SK-N-SH (cell line): ENCODE measurements around the gene CDK9. TPM values are rescaled to one million over a fixed set of nuclear protein-coding genes. Genes with fewer than 3 reads are reported as not detected.

Experiments used
- CTCF ChIA-PET: fragments of 300-600, 350-600 bp; formaldehyde crosslinking; extraction: SDS; loops from one replicate; lab custom pipeline; 2021; lab: Yijun Ruan, JAX
- POLR2A ChIA-PET: fragments of 350-600 bp; sonication (Branson Sonifier 250); formaldehyde crosslinking; extraction: SDS; loops from one replicate; lab custom pipeline; 2020; ENCODE audit warnings: antibody characterized with exemption, inconsistent platforms; lab: Yijun Ruan, JAX
- DNase-seq: peaks from one replicate; pipeline ENCODE4 v3.0.0; 2012
- H2AFZ ChIP-seq: fragments of 200-600 bp; sonication (generic); 2 replicates; pipeline ENCODE4 v1.8.1; 2016; ENCODE audit warnings: antibody characterized with exemption, mild to moderate bottlenecking, low read depth
- H3F3A ChIP-seq: fragments of 200-600 bp; sonication (generic); replicated peaks from 2 replicates; pipeline ENCODE3; 2016; ENCODE audit warnings: antibody characterized with exemption, mild to moderate bottlenecking; ENCODE audit not compliant: insufficient read depth
- H3K27ac ChIP-seq, 2 experiments: fragments of 200-500 bp in 1 of 2; fragments of 200-600 bp in 1 of 2; sonication (Bioruptor generic) in 1 of 2; sonication (generic), shearing (Covaris generic) in 1 of 2; 2 replicates each; pipeline versions ENCODE4 v1.5.1 to v1.6.1; 2014 to 2016; ENCODE audit warnings: low read depth in 2 of 2, inconsistent platforms in 1 of 2, low read length in 1 of 2, mild to moderate bottlenecking in 1 of 2, mixed read lengths in 1 of 2
- H3K27me3 ChIP-seq: fragments of 200-600 bp; sonication (generic), shearing (Covaris generic); 2 replicates; pipeline ENCODE4 v1.6.1; 2016; ENCODE audit warnings: mixed run types; ENCODE audit not compliant: insufficient read depth
- H3K36me3 ChIP-seq, 2 experiments: fragments of 200-500 bp in 1 of 2; fragments of 200-600 bp in 1 of 2; sonication (Bioruptor generic) in 1 of 2; sonication (generic) in 1 of 2; replicated peaks in 1 of 2; 2 replicates each; pipeline versions ENCODE3 to v1.5.1; 2014 to 2016; ENCODE audit warnings: low read length in 1 of 2, mild to moderate bottlenecking in 1 of 2; ENCODE audit not compliant: insufficient read depth in 2 of 2, control insufficient read depth in 1 of 2
- H3K4me1 ChIP-seq, 2 experiments: fragments of 200-500 bp in 1 of 2; fragments of 200-600 bp in 1 of 2; sonication (Bioruptor generic) in 1 of 2; sonication (generic), shearing (Covaris generic) in 1 of 2; 2 replicates each; pipeline versions ENCODE4 v1.5.1 to v1.6.1; 2014 to 2016; ENCODE audit warnings: low read depth in 1 of 2, low read length in 1 of 2, mixed run types in 1 of 2; ENCODE audit not compliant: insufficient read depth in 2 of 2, control insufficient read depth in 1 of 2
- H3K4me2 ChIP-seq: fragments of 200-600 bp; sonication (generic), shearing (Covaris generic); 2 replicates; pipeline ENCODE4 v1.6.1; 2017; ENCODE audit warnings: mixed run types
- H3K4me3 ChIP-seq, 2 experiments: fragments of 200-500 bp in 1 of 2; fragments of 200-600 bp in 1 of 2; sonication (Bioruptor generic) in 1 of 2; sonication (generic), shearing (Covaris generic) in 1 of 2; 2 replicates each; pipeline versions ENCODE4 v1.5.1 to v1.8.1; 2014 to 2016; ENCODE audit warnings: low read depth in 2 of 2, inconsistent platforms in 1 of 2, low read length in 1 of 2, mild to moderate bottlenecking in 1 of 2, mixed read lengths in 1 of 2, moderate library complexity in 1 of 2
- H3K79me2 ChIP-seq: fragments of 200-600 bp; sonication (generic); 2 replicates; pipeline ENCODE4 v1.8.1; 2017; ENCODE audit warnings: mild to moderate bottlenecking; ENCODE audit not compliant: insufficient read depth
- H3K9ac ChIP-seq: fragments of 200-600 bp; sonication (generic); 2 replicates; pipeline ENCODE4 v1.6.1; 2017; ENCODE audit warnings: mixed run types
- H3K9me2 ChIP-seq: fragments of 200-600 bp; sonication (generic); 2 replicates; pipeline ENCODE4 v1.6.1; 2017; ENCODE audit warnings: mixed run types
- H3K9me3 ChIP-seq: fragments of 200-600 bp; sonication (generic); 2 replicates; pipeline ENCODE4 v1.6.1; 2017; ENCODE audit warnings: mixed run types, mild to moderate bottlenecking, moderate library complexity
- H4K20me1 ChIP-seq: fragments of 200-600 bp; sonication (generic); 2 replicates; pipeline ENCODE4 v1.6.1; 2017; ENCODE audit warnings: mild to moderate bottlenecking, mixed run types; ENCODE audit not compliant: insufficient read depth
- CHD2 ChIP-seq: fragments of 150-350 bp; IDR thresholded peaks from 2 replicates; pipeline ENCODE4 v1.6.1; 2018; ENCODE audit warnings: low read length; ENCODE audit not compliant: partially characterized antibody
- FOXM1 ChIP-seq: IDR thresholded peaks from 2 replicates; pipeline ENCODE4 v1.4.0; 2012; ENCODE audit warnings: low read depth, mild to moderate bottlenecking
- MAX ChIP-seq: IDR thresholded peaks from 2 replicates; pipeline ENCODE4 v1.4.0; 2012; ENCODE audit warnings: low read depth
- MEF2A ChIP-seq: IDR thresholded peaks from 2 replicates; pipeline ENCODE4 v1.4.0; 2012; ENCODE audit warnings: low read depth, borderline replicate concordance
- NRF1 ChIP-seq: IDR thresholded peaks from 2 replicates; pipeline ENCODE4 v1.6.1; 2012; ENCODE audit warnings: low read depth, mild to moderate bottlenecking, low read length
- PBX3 ChIP-seq: IDR thresholded peaks from 2 replicates; pipeline ENCODE4; 2012
- POLR2AphosphoS5 ChIP-seq: IDR thresholded peaks from 2 replicates; pipeline ENCODE4 v1.6.1; 2012; ENCODE audit warnings: low read depth, low read length
- RAD21 ChIP-seq: IDR thresholded peaks from 2 replicates; pipeline ENCODE4 v1.6.1; 2012; ENCODE audit warnings: mild to moderate bottlenecking, low read length
- RCOR1 ChIP-seq: fragments of 150-350 bp; IDR thresholded peaks from 2 replicates; pipeline ENCODE4 v1.6.1; 2017; ENCODE audit warnings: antibody characterized with exemption, low read length
- REST ChIP-seq: IDR thresholded peaks from 2 replicates; pipeline ENCODE4 v1.6.1; 2012; ENCODE audit warnings: mild to moderate bottlenecking, low read depth, low read length, moderate library complexity
- RXRA ChIP-seq: IDR thresholded peaks from 2 replicates; pipeline ENCODE4 v1.4.0; 2012; ENCODE audit warnings: low read depth, mild to moderate bottlenecking, borderline replicate concordance
- SMC3 ChIP-seq: IDR thresholded peaks from 2 replicates; pipeline ENCODE4 v1.6.1; 2012; ENCODE audit warnings: low read depth, low read length, improper control_type of control experiment
- USF2 ChIP-seq: fragments of 150-350 bp; IDR thresholded peaks from 2 replicates; pipeline ENCODE4 v1.6.1; 2017; ENCODE audit warnings: antibody characterized with exemption, low read length, low read depth, borderline replicate concordance
- WGBS: methylation state at CpG from one replicate; pipeline ENCODE4 v1.1.6; 2017; ENCODE audit warnings: low lambda C conversion rate; 5-methylcytosine and 5-hydroxymethylcytosine counted together
- polyA plus RNA-seq, 3 experiments: library from polyadenylated mRNA; depleted of rRNA; stranded (reverse); fragments of >200 nt; gene quantifications; 2 replicates each; pipeline ENCODE4 v1.2.3, GENCODE V29; 2012

CDK9 gene
- polyA plus RNA-seq, 1 of the 3 experiments (the other 2 are of a cell fraction) = 82.7 TPM

- no peaks in the 10 kb centered on the region for H3K79me2 ChIP-seq
- no peak overlapping the region for H3K27ac ChIP-seq
- no peaks in the 10 kb centered on the region for H3K36me3 ChIP-seq
- no peaks in the 10 kb centered on the region for H3F3A ChIP-seq
- no peak overlapping the region for H3K4me3 ChIP-seq
- H3K9ac ChIP-seq = no peak overlapping the region
- no peak for DNase-seq
- no peak overlapping the region for H3K4me2 ChIP-seq
- ChIA-PET POLR2A (interaction anchor here (1.1 to 1.6 kb wide), 2 partner anchors 12 to 18 kb away, joined by 3 to 6 read pairs; partner anchors contain the start of gene CDK9), CTCF (interaction anchor here (0.6 to 2.2 kb wide), 7 partner anchors 13 to 154 kb away, joined by 3 to 9 read pairs (median 5); partner anchors contain the start of gene TOR2A)
- H3K27me3 ChIP-seq = no peaks in the 10 kb centered on the region
- WGBS = 65% methylated on average over 3 of the region's 3 CpGs
- peaks cover 0 to 17% of the 10 kb centered on the region in 2 experiments; a peak in 1 of 4 replicates for H3K4me1 ChIP-seq
- H2AFZ ChIP-seq = no peak overlapping the region
- H3K9me2 ChIP-seq = no peaks in the 10 kb centered on the region
- no peaks in the 10 kb centered on the region for H3K9me3 ChIP-seq
- no peaks in the 10 kb centered on the region for H4K20me1 ChIP-seq
- no peak for TF ChIP-seq MAX
- TF ChIP-seq MEF2A = no peak
- no peak for TF ChIP-seq NRF1
- no peak for TF ChIP-seq RXRA
- TF ChIP-seq REST = no peak
- TF ChIP-seq USF2 = no peak
- TF ChIP-seq SMC3 = no peak
- no peak for TF ChIP-seq RCOR1
- TF ChIP-seq RAD21 = no peak
- no peak for TF ChIP-seq FOXM1
- no peak for TF ChIP-seq CHD2
- TF ChIP-seq PBX3 = no peak
- TF ChIP-seq POLR2AphosphoS5 = no peak
These were observed 18.4 kb upstream of the CDK9 start for GRCh38 chr9:127767410-127767809.
